ENCODE data around the gene NECTIN4.
A peak's percentile ranks its signal among the peaks of the same experiment; 100 is the strongest.

Gene NECTIN4

GRCh38 chr1:161132410-161133219 is 43.3 kb upstream of the NECTIN4 start, which contains the start of gene DEDD:
DEDD (minus strand) TSS chr1:161132667; CDS start chr1:161124462, 8,205 bp downstream.
- H3K27me3 ChIP-seq (ENCODE audit: control insufficient read depth in 1 of 2, insufficient read depth in 1 of 2, low read length in 2 of 2), result no peaks in the 10 kb centered on the region
- H3K79me1 ChIP-seq (replicated peaks; ENCODE audit: low read length, poor library complexity, severe bottlenecking), result peaks cover 32% of the 10 kb centered on the region
- H2BK15ac ChIP-seq (ENCODE audit: low read depth, poor library complexity, severe bottlenecking), result peak within 1 kb of the TSS; percentile 85
- H3K23ac ChIP-seq (ENCODE audit: low read length in 2 of 2), result peak within 1 kb of the TSS in 1 of 2 experiments; percentile 70
- peak within 1 kb of the TSS; percentile 75 to 93 for H3K4ac ChIP-seq (ENCODE audit: low read depth in 1 of 2, low read length in 2 of 2)
- H3K36me3 ChIP-seq (ENCODE audit: control insufficient read depth in 1 of 2, insufficient read depth in 2 of 2, low read depth in 1 of 2, low read length in 2 of 2), result peaks cover 10 to 30% of the 10 kb centered on the region in 2 experiments
- H4K8ac ChIP-seq (ENCODE audit: low read length), result peak within 1 kb of the TSS; percentile 91
- H3K27ac ChIP-seq (ENCODE audit: low read length, poor library complexity, severe bottlenecking), result peak within 1 kb of the TSS; percentile 88
- peak within 1 kb of the TSS; percentile 18 for H2AK5ac ChIP-seq (ENCODE audit: low read length, severe bottlenecking)
- peak within 1 kb of the TSS; percentile 44 to 47 for H2BK12ac ChIP-seq (ENCODE audit: low read length in 2 of 2)
- peak within 1 kb of the TSS; percentile 75 to 94 for H3K4me3 ChIP-seq (ENCODE audit: insufficient read depth in 1 of 2, low read depth in 1 of 2, low read length in 2 of 2)
- H3K9ac ChIP-seq (ENCODE audit: low read length), result peak within 1 kb of the TSS; percentile 95
- peak within 1 kb of the TSS; percentile 95 for H2BK5ac ChIP-seq (ENCODE audit: low read depth, low read length, poor library complexity, severe bottlenecking)
- peak within 1 kb of the TSS; percentile 64 for H2AFZ ChIP-seq (ENCODE audit: low read depth, low read length)
- peak; percentile 98 for DNase-seq
- peak within 1 kb of the TSS; percentile 62 for H4K91ac ChIP-seq (ENCODE audit: low read length)
- H3K4me1 ChIP-seq (ENCODE audit: control insufficient read depth, insufficient read depth, low read depth, low read length), result peaks cover 9% of the 10 kb centered on the region
- peak within 1 kb of the TSS; percentile 93 for H2BK120ac ChIP-seq (ENCODE audit: low read depth, low read length)
- H3K14ac ChIP-seq (ENCODE audit: low read length in 2 of 2), result peak within 1 kb of the TSS in 1 of 2 experiments; percentile 99
- no peaks in the 10 kb centered on the region for H3K9me3 ChIP-seq (ENCODE audit: control insufficient read depth, low read length)
- H3K18ac ChIP-seq (ENCODE audit: low read depth in 1 of 2, low read length in 2 of 2), result peak within 1 kb of the TSS; percentile 91 to 98
- H3K4me2 ChIP-seq (ENCODE audit: low read length, poor library complexity, severe bottlenecking), result peak within 1 kb of the TSS; percentile 91
- under 1% methylated on average over 63 of the region's 68 CpGs for WGBS

GRCh38 chr1:161131523-161132409 is 42.4 kb upstream of the NECTIN4 start:
- Histone ChIP-seq H3K36me3 (ENCODE audit: control insufficient read depth in 1 of 2, insufficient read depth in 2 of 2, low read depth in 1 of 2, low read length in 2 of 2) (peaks cover 10 to 39% of the 10 kb centered on the region in 2 experiments), H3K27ac (ENCODE audit: low read length, poor library complexity, severe bottlenecking) (peak overlapping the region; percentile 84), H2AFZ (ENCODE audit: low read depth, low read length) (peak overlapping the region; percentile 1), H3K18ac (ENCODE audit: low read depth in 1 of 2, low read length in 2 of 2) (peak overlapping the region; percentile 88 to 98), H2BK120ac (ENCODE audit: low read depth, low read length) (peak overlapping the region; percentile 93), H4K8ac (ENCODE audit: low read length) (peak overlapping the region; percentile 91), H3K27me3 (ENCODE audit: control insufficient read depth in 1 of 2, insufficient read depth in 1 of 2, low read length in 2 of 2) (no peaks in the 10 kb centered on the region), H2BK5ac (ENCODE audit: low read depth, low read length, poor library complexity, severe bottlenecking) (no peak overlapping the region), H3K4ac (ENCODE audit: low read depth in 1 of 2, low read length in 2 of 2) (peak overlapping the region; percentile 52 to 69), H3K79me1 (replicated peaks; ENCODE audit: low read length, poor library complexity, severe bottlenecking) (peaks cover 26% of the 10 kb centered on the region), H2BK15ac (ENCODE audit: low read depth, poor library complexity, severe bottlenecking) (peak overlapping the region; percentile 73), H3K4me2 (ENCODE audit: low read length, poor library complexity, severe bottlenecking) (peak overlapping the region; percentile 91), H2BK12ac (ENCODE audit: low read length in 2 of 2) (peak overlapping the region in 1 of 2 experiments; percentile 40), H3K4me1 (ENCODE audit: control insufficient read depth, insufficient read depth, low read depth, low read length) (peaks cover 9% of the 10 kb centered on the region), H3K4me3 (ENCODE audit: insufficient read depth in 1 of 2, low read depth in 1 of 2, low read length in 2 of 2) (peak overlapping the region; percentile 75 to 94), H3K9ac (ENCODE audit: low read length) (peak overlapping the region; percentile 95), H2AK5ac (ENCODE audit: low read length, severe bottlenecking) (peak overlapping the region; percentile 18), H3K14ac (ENCODE audit: low read length in 2 of 2) (peak overlapping the region in 1 of 2 experiments; percentile 99), H3K23ac (ENCODE audit: low read length in 2 of 2) (peak overlapping the region in 1 of 2 experiments; percentile 6), H4K91ac (ENCODE audit: low read length) (peak overlapping the region; percentile 44), H3K9me3 (ENCODE audit: control insufficient read depth, low read length) (no peaks in the 10 kb centered on the region)
- 4% methylated on average over 20 of the region's 22 CpGs for WGBS
- DNase-seq, result peak; percentile 66

- no peak overlapping the region for H2AFZ ChIP-seq (ENCODE audit: low read depth, low read length)
- 100% methylated on average over 1 of the region's 1 CpG for WGBS
- H4K91ac ChIP-seq (ENCODE audit: low read length), result no peak overlapping the region
- DNase-seq, result no peak
- no peak overlapping the region for H2BK5ac ChIP-seq (ENCODE audit: low read depth, low read length, poor library complexity, severe bottlenecking)
- H3K9ac ChIP-seq (ENCODE audit: low read length), result peak overlapping the region; percentile 95
- H3K36me3 ChIP-seq (ENCODE audit: control insufficient read depth in 1 of 2, insufficient read depth in 2 of 2, low read depth in 1 of 2, low read length in 2 of 2), result peaks cover 10 to 48% of the 10 kb centered on the region in 2 experiments
- no peak overlapping the region for H2BK120ac ChIP-seq (ENCODE audit: low read depth, low read length)
- no peak overlapping the region for H3K14ac ChIP-seq (ENCODE audit: low read length in 2 of 2)
- no peak overlapping the region for H3K4ac ChIP-seq (ENCODE audit: low read depth in 1 of 2, low read length in 2 of 2)
- peaks cover 15% of the 10 kb centered on the region for H3K79me1 ChIP-seq (replicated peaks; ENCODE audit: low read length, poor library complexity, severe bottlenecking)
- H3K4me2 ChIP-seq (ENCODE audit: low read length, poor library complexity, severe bottlenecking), result peak overlapping the region; percentile 11
- no peaks in the 10 kb centered on the region for H3K9me3 ChIP-seq (ENCODE audit: control insufficient read depth, low read length)
- H3K27ac ChIP-seq (ENCODE audit: low read length, poor library complexity, severe bottlenecking), result no peak overlapping the region
- H3K27me3 ChIP-seq (ENCODE audit: control insufficient read depth in 1 of 2, insufficient read depth in 1 of 2, low read length in 2 of 2), result no peaks in the 10 kb centered on the region
- no peak overlapping the region for H3K23ac ChIP-seq (ENCODE audit: low read length in 2 of 2)
- H2AK5ac ChIP-seq (ENCODE audit: low read length, severe bottlenecking), result no peak overlapping the region
- H3K4me3 ChIP-seq (ENCODE audit: insufficient read depth in 1 of 2, low read depth in 1 of 2, low read length in 2 of 2), result peak overlapping the region in 1 of 2 experiments; percentile 94
- H2BK15ac ChIP-seq (ENCODE audit: low read depth, poor library complexity, severe bottlenecking), result no peak overlapping the region
- H4K8ac ChIP-seq (ENCODE audit: low read length), result no peak overlapping the region
- no peak overlapping the region for H2BK12ac ChIP-seq (ENCODE audit: low read length in 2 of 2)
- H3K18ac ChIP-seq (ENCODE audit: low read depth in 1 of 2, low read length in 2 of 2), result no peak overlapping the region
- H3K4me1 ChIP-seq (ENCODE audit: control insufficient read depth, insufficient read depth, low read depth, low read length), result peaks cover 9% of the 10 kb centered on the region
Observed at GRCh38 chr1:161130266-161130665, 40.9 kb upstream of the NECTIN4 start.
